Tibial nerve (tissue), 4 donors: ENCODE measurements around the gene IDH3G. TPM values are rescaled to one million over a fixed set of nuclear protein-coding genes. Genes with fewer than 3 reads are reported as not detected.

Experiments
- DNase-seq, 2 donors: peaks; one replicate each; pipeline ENCODE4 v3.0.0-alpha.2; 2019; ENCODE audit warnings: low spot score in 2 of 2
- H3K27ac ChIP-seq, 4 donors: fragments of 200-600 bp; sonication (generic) in 3 of 4; one replicate each; pipeline ENCODE4 v1.5.1; 2017 to 2019; ENCODE audit warnings: mild to moderate bottlenecking in 1 of 4
- H3K27me3 ChIP-seq, 2 donors: fragments of 200-600 bp; sonication (generic) in 1 of 2; one replicate each; pipeline versions ENCODE4 v1.5.1 to v1.6.0; 2017 to 2019
- H3K36me3 ChIP-seq, 3 donors: fragments of 200-600 bp; sonication (generic); one replicate each; pipeline ENCODE4 v1.5.1; 2018 to 2019
- H3K4me1 ChIP-seq, 4 donors: fragments of 200-600 bp; sonication (generic) in 3 of 4; one replicate each; pipeline ENCODE4 v1.5.1; 2017 to 2019
- H3K4me3 ChIP-seq, 4 donors: fragments of 200-600 bp; sonication (generic) in 3 of 4; one replicate each; pipeline ENCODE4 v1.5.1; 2017 to 2019; ENCODE audit warnings: mild to moderate bottlenecking in 1 of 4, moderate library complexity in 1 of 4
- H3K9me3 ChIP-seq, 4 donors: fragments of 200-600 bp; sonication (generic) in 3 of 4; one replicate each; pipeline ENCODE4 v1.5.1; 2017 to 2019
- EP300 ChIP-seq, 2 donors: sonication (generic); formaldehyde crosslinking; IDR thresholded peaks; one replicate each; pipeline ENCODE4 v1.6.1; 2017; ENCODE audit warnings: antibody characterized with exemption in 2 of 2, mild to moderate bottlenecking in 1 of 2
- POLR2A ChIP-seq, 2 donors: fragments of 450-650 bp; IDR thresholded peaks; one replicate each; pipeline ENCODE4 v1.6.1; 2017; ENCODE audit warnings: antibody characterized with exemption in 2 of 2, mild to moderate bottlenecking in 2 of 2, moderate library complexity in 2 of 2
- WGBS, 2 donors: methylation state at CpG; one replicate each; pipeline ENCODE4 v1.1.5; 2018; 5-methylcytosine and 5-hydroxymethylcytosine counted together
- total RNA-seq, 4 donors: library from RNA; depleted of rRNA; stranded (reverse); fragments of >200 nt; gene quantifications; one replicate each; pipeline ENCODE4 v1.1.0, GENCODE V29; 2016
- TF ChIP-seq, protein P1 (sequence below), 5 experiments: fragments of 200-600 bp in 3 of 5; fragments of 450-650 bp in 2 of 5; sonication (generic) in 3 of 5; IDR thresholded peaks; one replicate each; pipeline ENCODE4 v1.5.1; 2016 to 2019; ENCODE audit warnings: antibody characterized with exemption in 5 of 5, mild to moderate bottlenecking in 3 of 5, moderate library complexity in 2 of 5

The IDH3G gene
- total RNA-seq, 4 donors from 2014 or later: 48.9 to 101 (median 83.2) TPM

DNA sequence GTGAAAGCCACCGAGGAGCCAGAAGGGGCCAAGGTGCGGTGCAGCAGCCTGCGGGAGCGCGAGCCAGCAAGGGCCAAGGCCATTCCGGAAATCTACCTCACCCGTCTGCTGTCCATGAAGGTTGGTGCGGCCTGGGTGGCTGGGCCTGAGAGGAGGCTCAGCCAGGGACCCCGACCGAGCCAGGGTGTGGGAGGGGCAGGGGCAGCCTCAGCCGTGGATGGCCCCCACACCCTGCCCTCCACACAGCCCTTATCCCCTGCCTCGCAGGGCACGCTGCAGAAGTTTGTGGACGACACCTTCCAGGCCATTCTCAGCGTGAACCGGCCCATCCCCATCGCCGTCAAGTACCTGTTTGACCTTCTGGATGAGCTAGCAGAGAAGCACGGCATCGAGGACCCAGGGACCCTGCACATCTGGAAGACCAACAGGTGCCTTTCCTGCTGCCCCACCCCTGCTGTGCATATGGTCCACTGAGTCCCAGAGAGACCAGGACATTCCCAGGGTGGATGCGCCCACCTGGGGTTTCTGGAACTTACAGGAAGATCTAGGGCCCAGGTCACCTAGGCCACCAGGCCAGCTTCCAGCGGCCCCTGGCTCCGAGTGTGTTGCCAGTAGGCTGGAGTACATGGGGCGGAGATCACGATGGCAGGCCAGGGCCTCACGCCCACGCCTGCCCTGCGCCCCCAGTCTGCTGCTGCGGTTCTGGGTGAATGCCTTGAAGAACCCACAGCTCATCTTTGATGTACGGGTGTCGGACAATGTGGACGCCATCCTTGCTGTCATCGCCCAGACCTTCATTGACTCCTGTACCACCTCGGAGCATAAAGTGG, 16.7 kb downstream of the IDH3G start:
- Histone ChIP-seq H3K27ac (peak overlapping the region in 1 of 4 donors; percentile 37), H3K36me3 (peaks cover 0 to 20% (median 0%) of the 10 kb centered on the region in 3 donors), H3K27me3 (peaks cover 0 to 4% of the 10 kb centered on the region in 2 donors), H3K4me1 (peaks cover 0 to 23% (median 11%) of the 10 kb centered on the region in 4 donors), H3K9me3 (no peaks in the 10 kb centered on the region), H3K4me3 (no peak overlapping the region)
- 80 to 91% methylated on average over 2 to 21 of the region's 34 CpGs for WGBS, 2 donors
- DNase-seq: no peak
- no peak for TF ChIP-seq EP300 (IDR thresholded peaks at IDR 0.05)
- TF ChIP-seq, protein P1, sequence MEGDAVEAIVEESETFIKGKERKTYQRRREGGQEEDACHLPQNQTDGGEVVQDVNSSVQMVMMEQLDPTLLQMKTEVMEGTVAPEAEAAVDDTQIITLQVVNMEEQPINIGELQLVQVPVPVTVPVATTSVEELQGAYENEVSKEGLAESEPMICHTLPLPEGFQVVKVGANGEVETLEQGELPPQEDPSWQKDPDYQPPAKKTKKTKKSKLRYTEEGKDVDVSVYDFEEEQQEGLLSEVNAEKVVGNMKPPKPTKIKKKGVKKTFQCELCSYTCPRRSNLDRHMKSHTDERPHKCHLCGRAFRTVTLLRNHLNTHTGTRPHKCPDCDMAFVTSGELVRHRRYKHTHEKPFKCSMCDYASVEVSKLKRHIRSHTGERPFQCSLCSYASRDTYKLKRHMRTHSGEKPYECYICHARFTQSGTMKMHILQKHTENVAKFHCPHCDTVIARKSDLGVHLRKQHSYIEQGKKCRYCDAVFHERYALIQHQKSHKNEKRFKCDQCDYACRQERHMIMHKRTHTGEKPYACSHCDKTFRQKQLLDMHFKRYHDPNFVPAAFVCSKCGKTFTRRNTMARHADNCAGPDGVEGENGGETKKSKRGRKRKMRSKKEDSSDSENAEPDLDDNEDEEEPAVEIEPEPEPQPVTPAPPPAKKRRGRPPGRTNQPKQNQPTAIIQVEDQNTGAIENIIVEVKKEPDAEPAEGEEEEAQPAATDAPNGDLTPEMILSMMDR (IDR thresholded peaks at IDR 0.05): no peak
- no peak for TF ChIP-seq POLR2A (IDR thresholded peaks at IDR 0.05)

DNA sequence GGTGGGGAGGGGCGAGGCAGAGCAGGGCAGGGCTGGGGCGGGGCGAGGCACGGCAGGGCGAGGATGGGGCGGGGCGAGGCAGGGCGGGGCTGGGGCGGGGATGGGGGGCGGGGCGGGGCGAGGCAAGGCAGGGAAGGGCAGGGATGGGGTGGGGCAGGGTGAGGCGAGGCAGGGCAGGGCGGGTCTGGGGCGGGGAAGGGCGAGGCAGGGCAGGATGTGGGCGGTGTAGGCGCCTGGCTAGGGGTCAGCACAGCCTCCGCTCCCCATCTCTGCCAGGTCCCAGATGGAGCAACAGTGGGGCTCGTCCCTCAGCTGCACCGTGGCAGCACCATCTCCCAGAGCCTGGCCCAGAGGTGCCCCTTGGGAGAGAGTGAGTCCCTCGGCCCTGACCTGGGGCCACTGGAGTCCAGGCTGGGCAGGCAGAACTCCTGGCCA, 17.5 kb downstream of the IDH3G start:
- H3K4me1 ChIP-seq: peaks cover 0 to 26% (median 11%) of the 10 kb centered on the region in 4 donors
- peaks cover 0 to 4% of the 10 kb centered on the region in 2 donors for H3K27me3 ChIP-seq
- no peak for TF ChIP-seq POLR2A (IDR thresholded peaks at IDR 0.05)
- TF ChIP-seq EP300 (IDR thresholded peaks at IDR 0.05): no peak
- TF ChIP-seq, protein P1 (IDR thresholded peaks at IDR 0.05): no peak
- peaks cover 0 to 20% (median 0%) of the 10 kb centered on the region in 3 donors for H3K36me3 ChIP-seq
- H3K9me3 ChIP-seq: no peaks in the 10 kb centered on the region
- DNase-seq: no peak
- H3K4me3 ChIP-seq: no peak overlapping the region
- WGBS, 2 donors: 49 to 70% methylated on average over 6 to 15 of the region's 22 CpGs
- peak overlapping the region in 1 of 4 donors; percentile 37 for H3K27ac ChIP-seq

DNA sequence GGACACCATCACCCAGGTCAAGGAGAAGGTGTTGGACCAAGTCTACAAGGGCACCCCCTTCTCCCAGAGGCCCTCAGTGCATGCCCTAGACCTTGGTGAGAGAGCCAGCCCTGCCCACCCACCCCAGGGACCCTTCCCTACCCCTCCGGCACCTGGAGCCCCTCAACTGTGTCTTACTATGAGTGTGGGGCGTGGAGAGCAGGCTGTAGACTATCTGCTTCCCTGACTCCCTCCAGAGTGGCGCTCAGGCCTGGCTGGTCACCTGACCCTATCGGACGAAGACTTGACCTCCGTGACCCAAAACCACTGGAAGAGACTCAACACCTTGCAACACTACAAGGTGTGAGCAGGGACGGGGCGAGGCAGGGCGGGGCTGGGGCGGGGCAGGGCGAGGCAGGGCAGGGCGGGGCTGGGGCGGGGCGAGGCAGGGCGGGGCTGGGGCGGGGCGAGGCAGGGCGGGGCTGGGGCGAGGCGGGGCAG, 18.0 kb downstream of the IDH3G start:
- TF ChIP-seq, protein P1 (IDR thresholded peaks at IDR 0.05): no peak
- TF ChIP-seq EP300 (IDR thresholded peaks at IDR 0.05): no peak
- no peak for TF ChIP-seq POLR2A (IDR thresholded peaks at IDR 0.05)
- H3K36me3 ChIP-seq: peaks cover 0 to 20% (median 0%) of the 10 kb centered on the region in 3 donors
- 100% methylated on average over 1 of the region's 20 CpGs; no CpG with 5 or more reads in 1 of the 2 donors for WGBS, 2 donors
- H3K27me3 ChIP-seq: peaks cover 0 to 4% of the 10 kb centered on the region in 2 donors
- H3K4me1 ChIP-seq: peaks cover 0 to 22% (median 10%) of the 10 kb centered on the region in 4 donors
- no peaks in the 10 kb centered on the region for H3K9me3 ChIP-seq
- no peak overlapping the region for H3K27ac ChIP-seq
- DNase-seq: no peak
- no peak overlapping the region for H3K4me3 ChIP-seq

DNA sequence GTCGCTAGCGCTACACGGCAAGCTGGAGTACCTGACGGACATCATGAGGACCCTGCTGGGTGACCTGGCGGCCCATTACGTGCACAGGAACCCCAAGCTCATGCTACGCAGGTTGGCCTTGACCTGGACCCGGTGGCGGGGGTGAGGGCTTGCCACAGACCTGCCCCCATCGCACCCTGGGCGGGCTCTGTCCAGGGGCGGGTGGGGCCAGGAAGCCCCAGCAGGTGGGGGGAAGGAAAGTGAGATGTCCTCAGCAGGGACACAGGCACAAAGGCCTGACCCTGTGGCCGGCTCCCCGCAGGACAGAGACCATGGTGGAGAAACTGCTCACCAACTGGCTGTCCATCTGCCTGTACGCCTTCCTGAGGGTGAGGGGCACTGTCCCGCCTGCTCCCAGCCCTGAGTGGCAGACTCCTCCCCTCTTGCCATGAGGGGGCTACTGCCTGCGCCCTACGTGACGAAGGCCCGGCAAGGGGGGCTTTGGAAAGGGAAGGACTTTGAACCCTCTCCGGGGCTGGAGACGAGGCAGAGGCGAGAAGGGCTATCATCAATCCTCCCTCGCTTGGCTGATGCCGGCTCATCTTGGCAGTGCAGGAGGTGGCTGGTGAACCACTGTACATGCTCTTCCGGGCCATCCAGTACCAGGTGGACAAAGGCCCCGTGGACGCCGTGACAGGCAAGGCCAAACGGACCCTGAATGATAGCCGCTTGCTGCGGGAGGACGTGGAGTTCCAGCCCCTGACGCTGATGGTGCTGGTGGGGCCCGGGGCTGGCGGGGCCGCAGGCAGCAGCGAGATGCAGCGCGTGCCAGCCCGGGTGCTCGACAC, 18.7 kb downstream of the IDH3G start:
- TF ChIP-seq, protein P1 (IDR thresholded peaks at IDR 0.05): no peak
- TF ChIP-seq EP300 (IDR thresholded peaks at IDR 0.05) (no peak), POLR2A (IDR thresholded peaks at IDR 0.05) (no peak)
- Histone ChIP-seq H3K27ac (no peak overlapping the region), H3K4me3 (no peak overlapping the region), H3K9me3 (no peaks in the 10 kb centered on the region), H3K36me3 (peaks cover 0 to 20% (median 0%) of the 10 kb centered on the region in 3 donors), H3K4me1 (peaks cover 0 to 15% (median 4%) of the 10 kb centered on the region in 4 donors), H3K27me3 (peaks cover 0 to 4% of the 10 kb centered on the region in 2 donors)
- 93% methylated on average over 29 to 34 of the region's 42 CpGs for WGBS, 2 donors
- DNase-seq: no peak
